ENCODE results near the gene AMMECR1L. TPM values are rescaled to one million over a fixed set of nuclear protein-coding genes. Genes with fewer than 3 reads are reported as not detected.

AMMECR1L gene
- total and polyA plus RNA-seq, 2 of the 13 experiments (the other 11 are each of a cell fraction or from before 2014, with no cell fraction given): 9.1 to 14.2 TPM

- no peak for TF ChIP-seq ZNF18 (CRISPR knock-in tag; IDR thresholded peaks at IDR 0.05; ENCODE audit: insufficient replicate concordance)
- no peak for TF ChIP-seq ZBTB8A (CRISPR knock-in tag; IDR thresholded peaks at IDR 0.05; ENCODE audit: borderline replicate concordance, low read depth)
- no peak for TF ChIP-seq FLYWCH1 (CRISPR knock-in tag; IDR thresholded peaks at IDR 0.05)
- TF ChIP-seq ZBTB38 (CRISPR knock-in tag; IDR thresholded peaks at IDR 0.05): no peak
- TF ChIP-seq ERF (CRISPR knock-in tag; IDR thresholded peaks at IDR 0.05): no peak
- no peak for TF ChIP-seq ZFP41 (CRISPR knock-in tag; IDR thresholded peaks at IDR 0.05; ENCODE audit: borderline replicate concordance)
- TF ChIP-seq SIX4 (CRISPR knock-in tag; IDR thresholded peaks at IDR 0.05): no peak
- no peak for TF ChIP-seq ARNTL (CRISPR knock-in tag; IDR thresholded peaks at IDR 0.05)
- TF ChIP-seq ZFP91 (CRISPR knock-in tag; IDR thresholded peaks at IDR 0.05; ENCODE audit: borderline replicate concordance): peak; percentile 28; the same call in 1 of the 2 replicates
- TF ChIP-seq ZNF614 (CRISPR knock-in tag; IDR thresholded peaks at IDR 0.05; ENCODE audit: borderline replicate concordance): 0 out of 2 replicates have a peak, but pooled peaks have one; percentile 33
- peak; percentile 27; the same call in 1 of the 2 replicates for TF ChIP-seq PHF8 (CRISPR knock-in tag; IDR thresholded peaks at IDR 0.05)
- no peak for TF ChIP-seq KMT2B (CRISPR knock-in tag; IDR thresholded peaks at IDR 0.05)
- TF ChIP-seq CBX1 (IDR thresholded peaks at IDR 0.05; ENCODE audit: low read depth): no peak
- no peak for TF ChIP-seq ZNF652 (CRISPR knock-in tag; IDR thresholded peaks at IDR 0.05; ENCODE audit: borderline replicate concordance, low read depth)
- TF ChIP-seq HMGA1 (CRISPR knock-in tag; conservative IDR thresholded peaks at IDR 0.05): no peak
- TF ChIP-seq ZNF556 (CRISPR knock-in tag; IDR thresholded peaks at IDR 0.05; ENCODE audit: borderline replicate concordance): no peak
- no peak for TF ChIP-seq MBNL3 (CRISPR knock-in tag; conservative IDR thresholded peaks at IDR 0.05)
- TF ChIP-seq IRF1 (CRISPR knock-in tag; IDR thresholded peaks at IDR 0.05; ENCODE audit: low read depth): no peak
- no peak for TF ChIP-seq ZNF567 (CRISPR knock-in tag; IDR thresholded peaks at IDR 0.05; ENCODE audit: borderline replicate concordance)
- no peak for TF ChIP-seq PRPF4 (IDR thresholded peaks at IDR 0.05; ENCODE audit: low read depth, low read length, poor library complexity, severe bottlenecking)
- TF ChIP-seq MEF2D (CRISPR knock-in tag; IDR thresholded peaks at IDR 0.05): no peak
- no peak for TF ChIP-seq ZNF761 (CRISPR knock-in tag; conservative IDR thresholded peaks at IDR 0.05)
- TF ChIP-seq ZNF512B (CRISPR knock-in tag; IDR thresholded peaks at IDR 0.05; ENCODE audit: borderline replicate concordance): no peak
Observed at GRCh38 chr2:127859712-127860085, 26.1 kb downstream of the AMMECR1L start (continued).

All from HepG2 (cell line).